OCI-LY7 (cell line): ENCODE measurements around the gene IL17RA. TPM values are rescaled to one million over a fixed set of nuclear protein-coding genes. Genes with fewer than 3 reads are reported as not detected.

ENCODE experiments used
- BruUV-seq: library from RNA; stranded (reverse); fragments of 400-500 nt; replicated peaks from 2 replicates; lab custom pipeline; 2021; lab: Mats Ljungman, UMichigan
- CTCF ChIA-PET: fragments of 300-600 bp; sonication (Branson Sonifier 250); formaldehyde crosslinking; loops from one replicate; lab custom pipeline; 2022; ENCODE audit warnings: antibody characterized with exemption; ENCODE audit not compliant: unreplicated experiment; lab: Charles Lee
- POLR2A ChIA-PET: fragments of 300-600 bp; sonication (Branson Sonifier 250); formaldehyde crosslinking; loops from one replicate; lab custom pipeline; 2022; ENCODE audit warnings: antibody characterized with exemption; lab: Charles Lee
- DNase-seq: peaks from one replicate; pipeline ENCODE4 v3.0.0-alpha.2; 2015; ENCODE audit warnings: low spot score
- H2AFZ ChIP-seq: fragments of 200-600 bp; sonication (generic), shearing (Covaris generic); 2 replicates; pipeline ENCODE4 v1.6.1; 2014; ENCODE audit warnings: mild to moderate bottlenecking, antibody characterized with exemption, low read length, moderate library complexity
- H3K27ac ChIP-seq: fragments of 200-600 bp; sonication (generic); 2 replicates; pipeline ENCODE4 v1.5.1; 2014; ENCODE audit warnings: mixed run types, low read depth, mild to moderate bottlenecking, moderate library complexity, low read length, inconsistent platforms; ENCODE audit not compliant: poor library complexity, severe bottlenecking
- H3K36me3 ChIP-seq: fragments of 200-600 bp; sonication (generic); 2 replicates; pipeline ENCODE4 v1.6.1; 2014; ENCODE audit warnings: mild to moderate bottlenecking, antibody characterized with exemption, low read length, moderate library complexity, mixed read lengths; ENCODE audit not compliant: insufficient read depth
- H3K4me1 ChIP-seq: fragments of 200-600 bp; sonication (generic); 2 replicates; pipeline ENCODE4 v1.5.1; 2014; ENCODE audit warnings: mild to moderate bottlenecking, low read length; ENCODE audit not compliant: insufficient read depth, poor library complexity, severe bottlenecking
- H3K4me2 ChIP-seq: fragments of 200-600 bp; sonication (generic); 2 replicates; pipeline ENCODE4 v1.6.1; 2014; ENCODE audit warnings: mild to moderate bottlenecking, low read length
- H3K4me3 ChIP-seq: fragments of 200-600 bp; sonication (generic); 2 replicates; pipeline ENCODE4 v1.5.1; 2014; ENCODE audit warnings: mild to moderate bottlenecking, low read depth, low read length; ENCODE audit not compliant: poor library complexity, severe bottlenecking
- H3K79me2 ChIP-seq: fragments of 200-600 bp; sonication (generic); 2 replicates; pipeline ENCODE4 v1.6.1; 2016; ENCODE audit warnings: low read depth, mild to moderate bottlenecking, low read length, moderate library complexity, mixed read lengths; ENCODE audit not compliant: insufficient read depth
- H3K9me2 ChIP-seq: fragments of 200-600 bp; sonication (generic); 2 replicates; pipeline ENCODE4 v1.6.1; 2016; ENCODE audit warnings: mild to moderate bottlenecking, low read length, mixed read lengths; ENCODE audit not compliant: insufficient read depth
- H3K9me3 ChIP-seq: fragments of 200-600 bp; sonication (generic); 2 replicates; pipeline ENCODE4 v1.6.1; 2014; ENCODE audit warnings: mild to moderate bottlenecking, mixed run types, low read length, mixed read lengths
- H4K20me1 ChIP-seq: fragments of 200-600 bp; sonication (generic); 2 replicates; pipeline ENCODE4 v1.6.1; 2014; ENCODE audit warnings: mild to moderate bottlenecking, antibody characterized with exemption, low read length, moderate library complexity, mixed read lengths; ENCODE audit not compliant: insufficient read depth
- EZH2phosphoT487 ChIP-seq: fragments of 200-600 bp; sonication (generic); IDR thresholded peaks from 2 replicates; pipeline ENCODE4 v1.6.1; 2018; ENCODE audit warnings: low read depth, borderline replicate concordance, mild to moderate bottlenecking, mixed run types, antibody characterized with exemption, low read length, moderate library complexity, mixed read lengths
- intact Hi-C: fragments of 100-400 bp; cut with micrococcal nuclease; formaldehyde crosslinking; loops from one replicate; pipeline ENCODE4 v1.10.0; 2022; ENCODE audit not compliant: unreplicated experiment
- total RNA-seq, 2 experiments: library from RNA; depleted of rRNA in 1 of 2; stranded (reverse); fragments of >200 nt in 1 of 2; shearing (Covaris generic) in 1 of 2; gene quantifications; 2 replicates each; pipeline ENCODE4 v1.2.3, GENCODE V29; 2014 to 2022
- TF ChIP-seq, protein P1 (sequence below): fragments of 200-600 bp; sonication (generic); conservative IDR thresholded peaks from 2 replicates; pipeline ENCODE4 v1.5.1; 2014; ENCODE audit warnings: mild to moderate bottlenecking, antibody characterized with exemption, low read length, moderate library complexity, mixed read lengths

Gene IL17RA
- total RNA-seq, 2 experiments from 2014 or later, result 7.8 to 10.9 TPM

DNA sequence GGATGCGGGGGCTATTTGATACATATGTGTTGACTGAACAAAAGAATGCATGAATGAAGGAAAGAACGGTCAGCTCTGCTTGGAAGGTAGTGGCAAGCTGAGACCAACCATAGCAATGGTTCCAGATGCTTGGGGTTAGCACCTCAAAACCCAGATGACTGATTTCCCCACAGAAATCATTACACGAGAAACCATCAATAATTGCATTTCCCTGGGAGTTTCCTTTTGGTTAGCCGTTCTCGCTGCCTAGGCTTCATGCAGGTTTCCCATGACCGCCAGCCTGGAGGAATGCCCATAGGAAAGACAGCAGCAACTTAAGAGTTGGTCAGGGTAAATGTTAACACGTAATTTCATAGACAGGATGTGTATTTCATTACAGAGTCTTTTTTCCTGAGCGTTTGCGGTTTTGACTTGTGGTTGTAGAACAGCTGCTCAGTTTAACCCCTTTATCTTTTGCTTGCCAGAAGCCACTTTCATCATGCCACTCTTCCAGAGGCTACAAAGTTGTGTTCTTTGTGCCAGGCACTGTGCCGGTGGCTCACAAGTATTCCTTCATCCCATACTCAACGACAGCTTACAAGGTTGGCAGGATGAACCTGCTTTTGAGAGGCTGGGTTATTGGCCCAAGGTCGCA is 2.8 kb downstream of the IL17RA start:
- DNase-seq, result peak; percentile 87
- H3K36me3 ChIP-seq, result no peaks in the 10 kb centered on the region
- ChIA-PET CTCF (no interaction called here), POLR2A (interaction anchor here (0.6 to 0.7 kb wide), 3 partner anchors 29 to 289 kb away, joined by 3 to 5 read pairs (median 3); no protein-coding TSS in a partner anchor)
- BruUV-seq, result TSS peak; percentile 28
- H2AFZ ChIP-seq, result no peak overlapping the region
- H3K9me2 ChIP-seq, result no peaks in the 10 kb centered on the region
- H3K79me2 ChIP-seq, result no peaks in the 10 kb centered on the region
- peaks cover 5% of the 10 kb centered on the region; the same call in 1 of the 2 replicates for H4K20me1 ChIP-seq
- H3K4me2 ChIP-seq, result peak overlapping the region; percentile 92
- intact Hi-C loops, result loop anchor here (2.0 kb wide), 1 partner anchor 71 kb away; the partner anchor contains the start of gene HDHD5
- H3K27ac ChIP-seq, result peak overlapping the region; percentile 63
- peak overlapping the region; percentile 92 for H3K4me3 ChIP-seq
- no peak for TF ChIP-seq EZH2phosphoT487
- TF ChIP-seq, protein P1, sequence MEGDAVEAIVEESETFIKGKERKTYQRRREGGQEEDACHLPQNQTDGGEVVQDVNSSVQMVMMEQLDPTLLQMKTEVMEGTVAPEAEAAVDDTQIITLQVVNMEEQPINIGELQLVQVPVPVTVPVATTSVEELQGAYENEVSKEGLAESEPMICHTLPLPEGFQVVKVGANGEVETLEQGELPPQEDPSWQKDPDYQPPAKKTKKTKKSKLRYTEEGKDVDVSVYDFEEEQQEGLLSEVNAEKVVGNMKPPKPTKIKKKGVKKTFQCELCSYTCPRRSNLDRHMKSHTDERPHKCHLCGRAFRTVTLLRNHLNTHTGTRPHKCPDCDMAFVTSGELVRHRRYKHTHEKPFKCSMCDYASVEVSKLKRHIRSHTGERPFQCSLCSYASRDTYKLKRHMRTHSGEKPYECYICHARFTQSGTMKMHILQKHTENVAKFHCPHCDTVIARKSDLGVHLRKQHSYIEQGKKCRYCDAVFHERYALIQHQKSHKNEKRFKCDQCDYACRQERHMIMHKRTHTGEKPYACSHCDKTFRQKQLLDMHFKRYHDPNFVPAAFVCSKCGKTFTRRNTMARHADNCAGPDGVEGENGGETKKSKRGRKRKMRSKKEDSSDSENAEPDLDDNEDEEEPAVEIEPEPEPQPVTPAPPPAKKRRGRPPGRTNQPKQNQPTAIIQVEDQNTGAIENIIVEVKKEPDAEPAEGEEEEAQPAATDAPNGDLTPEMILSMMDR, result no peak
- peaks cover 53% of the 10 kb centered on the region for H3K4me1 ChIP-seq
- H3K9me3 ChIP-seq, result no peaks in the 10 kb centered on the region

DNA sequence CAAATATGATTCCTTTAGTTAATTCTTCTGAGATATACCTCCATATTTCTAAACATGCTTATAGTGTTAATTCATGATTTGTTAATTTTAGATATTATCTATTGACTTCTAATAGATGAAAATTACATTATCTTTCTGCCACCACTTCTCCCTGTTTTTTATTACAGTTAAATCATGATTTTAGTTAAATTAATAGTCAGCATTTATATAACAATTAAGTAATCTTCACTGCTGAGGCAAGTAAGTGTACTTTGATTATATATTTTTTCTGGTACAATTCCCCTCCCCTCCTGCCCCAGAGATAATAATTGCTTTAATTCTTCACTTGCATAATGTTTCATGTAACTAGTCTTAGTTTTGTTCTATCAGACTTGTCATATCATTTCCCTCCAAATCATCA is 5.8 kb downstream of the IL17RA start:
- DNase-seq, result no peak
- peaks cover 11% of the 10 kb centered on the region for H4K20me1 ChIP-seq
- TF ChIP-seq, protein P1, result no peak
- TF ChIP-seq EZH2phosphoT487, result no peak
- H3K36me3 ChIP-seq, result no peaks in the 10 kb centered on the region
- H3K4me2 ChIP-seq, result no peak overlapping the region
- H2AFZ ChIP-seq, result no peak overlapping the region
- H3K9me2 ChIP-seq, result no peaks in the 10 kb centered on the region
- H3K27ac ChIP-seq, result no peak overlapping the region
- H3K9me3 ChIP-seq, result no peaks in the 10 kb centered on the region
- H3K4me1 ChIP-seq, result peaks cover 40% of the 10 kb centered on the region
- CTCF ChIA-PET, result no interaction called here
- intact Hi-C loops, result no loop called here
- no TSS peak for BruUV-seq
- POLR2A ChIA-PET, result no interaction called here
- H3K4me3 ChIP-seq, result no peak overlapping the region
- H3K79me2 ChIP-seq, result no peaks in the 10 kb centered on the region

DNA sequence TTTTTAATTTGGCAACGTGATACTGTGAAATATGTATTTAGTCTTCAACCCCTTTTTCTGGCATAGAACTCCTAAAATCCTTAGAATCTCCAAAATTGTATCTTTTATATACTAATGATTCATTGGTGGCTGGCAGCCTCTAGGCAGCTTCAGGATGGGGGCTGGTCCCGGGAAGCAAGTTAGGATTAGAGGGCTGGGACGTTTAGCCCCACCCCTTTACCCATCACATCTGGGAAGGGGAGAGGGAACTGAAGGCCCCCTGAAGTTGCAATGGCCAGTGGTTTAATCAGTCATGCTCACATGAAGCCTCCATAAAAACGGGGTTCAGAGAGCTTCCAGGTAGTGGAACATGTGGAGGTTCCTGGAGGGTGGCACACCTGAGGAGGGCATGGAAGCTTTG is 7.1 kb downstream of the IL17RA start:
- no peaks in the 10 kb centered on the region for H3K79me2 ChIP-seq
- intact Hi-C loops, result no loop called here
- POLR2A ChIA-PET, result no interaction called here
- H3K9me2 ChIP-seq, result no peaks in the 10 kb centered on the region
- H3K4me3 ChIP-seq, result no peak overlapping the region
- H3K27ac ChIP-seq, result no peak overlapping the region
- no peak for TF ChIP-seq EZH2phosphoT487
- TF ChIP-seq, protein P1, result no peak
- no peak overlapping the region for H3K4me2 ChIP-seq
- BruUV-seq, result no TSS peak
- peaks cover 29% of the 10 kb centered on the region for H3K4me1 ChIP-seq
- H3K9me3 ChIP-seq, result no peaks in the 10 kb centered on the region
- no peaks in the 10 kb centered on the region for H3K36me3 ChIP-seq
- H4K20me1 ChIP-seq, result peaks cover 11% of the 10 kb centered on the region
- no peak for DNase-seq
- CTCF ChIA-PET, result no interaction called here
- no peak overlapping the region for H2AFZ ChIP-seq
